KMS-11 (cell line): ENCODE measurements around the gene TOR1AIP1.
A peak's percentile ranks its signal among the peaks of the same experiment; 100 is the strongest.

Source experiments
- H2AFZ ChIP-seq: fragments of 200-600 bp; sonication (generic); 2 replicates; pipeline ENCODE4 v1.6.1; 2016; ENCODE audit warnings: antibody characterized with exemption, mixed run types, low read depth
- H3K27ac ChIP-seq: fragments of 200-600 bp; sonication (generic); 2 replicates; pipeline ENCODE4 v1.6.1; 2016; ENCODE audit warnings: mild to moderate bottlenecking, mixed run types
- H3K27me3 ChIP-seq: fragments of 200-600 bp; sonication (generic); 2 replicates; pipeline ENCODE4 v1.6.1; 2017; ENCODE audit warnings: mild to moderate bottlenecking, low read depth, mixed run types, moderate library complexity; ENCODE audit not compliant: insufficient read depth
- H3K36me3 ChIP-seq: fragments of 200-600 bp; sonication (generic); 2 replicates; pipeline ENCODE4 v1.6.1; 2017; ENCODE audit warnings: mild to moderate bottlenecking, mixed run types; ENCODE audit not compliant: insufficient read depth
- H3K4me1 ChIP-seq: fragments of 200-600 bp; sonication (generic); 2 replicates; pipeline ENCODE4 v1.6.1; 2016; ENCODE audit warnings: mild to moderate bottlenecking, low read depth, mixed run types; ENCODE audit not compliant: poor library complexity, severe bottlenecking
- H3K4me2 ChIP-seq: fragments of 200-600 bp; sonication (generic); 2 replicates; pipeline ENCODE4 v1.7.0; 2016; ENCODE audit warnings: mild to moderate bottlenecking, mixed run types
- H3K4me3 ChIP-seq: fragments of 200-600 bp; sonication (generic); IDR thresholded peaks from 2 replicates; pipeline ENCODE4 v1.6.1; 2017; ENCODE audit warnings: low read depth, low read length, mixed read lengths; ENCODE audit not compliant: insufficient read depth
- H3K79me2 ChIP-seq: fragments of 200-600 bp; sonication (generic); 2 replicates; pipeline ENCODE4 v1.6.1; 2016; ENCODE audit warnings: low read depth, mixed run types; ENCODE audit not compliant: insufficient read depth
- H3K9ac ChIP-seq: fragments of 200-600 bp; sonication (generic); 2 replicates; pipeline ENCODE4 v1.6.1; 2016; ENCODE audit warnings: mild to moderate bottlenecking, mixed run types
- H4K20me1 ChIP-seq: fragments of 200-600 bp; sonication (generic); 2 replicates; pipeline ENCODE4 v1.6.1; 2016; ENCODE audit warnings: mild to moderate bottlenecking, mixed run types; ENCODE audit not compliant: insufficient read depth
- TF ChIP-seq, protein P1 (sequence below): fragments of 200-600 bp; sonication (generic); conservative IDR thresholded peaks from 2 replicates; pipeline ENCODE4 v1.6.1; 2017; ENCODE audit warnings: low read depth, mild to moderate bottlenecking, antibody characterized with exemption, low read length, moderate library complexity, mixed read lengths

TOR1AIP1 gene

DNA sequence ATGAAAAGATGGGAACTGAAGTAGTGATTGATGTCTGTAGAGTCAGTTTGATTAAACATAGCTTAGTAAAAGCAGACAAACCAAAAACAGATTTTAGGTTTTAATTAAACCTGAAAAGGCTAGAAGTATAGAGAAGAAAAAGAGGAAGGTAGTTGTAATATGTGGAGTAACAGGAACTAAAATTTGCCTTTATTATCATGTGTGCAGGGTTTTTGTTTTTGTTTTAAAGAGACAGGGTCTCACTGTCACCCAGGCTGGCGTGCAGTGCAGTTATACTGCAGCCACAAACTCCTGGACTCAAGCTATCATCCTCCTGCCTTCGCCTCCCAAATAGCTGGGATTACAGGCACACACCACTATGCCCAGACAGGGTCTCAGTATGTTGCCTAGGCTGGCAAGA, 6.0 kb downstream of the TOR1AIP1 start:
- Histone ChIP-seq H3K27me3 (no peaks in the 10 kb centered on the region), H3K36me3 (peaks cover 6% of the 10 kb centered on the region; the same call in 1 of the 2 replicates), H3K4me2 (no peak overlapping the region), H3K4me3 (no peak overlapping the region), H3K9ac (no peak overlapping the region), H3K4me1 (peaks cover 29% of the 10 kb centered on the region), H4K20me1 (no peaks in the 10 kb centered on the region), H3K79me2 (peaks cover 38% of the 10 kb centered on the region), H3K27ac (no peak overlapping the region), H2AFZ (no peak overlapping the region)
- TF ChIP-seq, protein P1, sequence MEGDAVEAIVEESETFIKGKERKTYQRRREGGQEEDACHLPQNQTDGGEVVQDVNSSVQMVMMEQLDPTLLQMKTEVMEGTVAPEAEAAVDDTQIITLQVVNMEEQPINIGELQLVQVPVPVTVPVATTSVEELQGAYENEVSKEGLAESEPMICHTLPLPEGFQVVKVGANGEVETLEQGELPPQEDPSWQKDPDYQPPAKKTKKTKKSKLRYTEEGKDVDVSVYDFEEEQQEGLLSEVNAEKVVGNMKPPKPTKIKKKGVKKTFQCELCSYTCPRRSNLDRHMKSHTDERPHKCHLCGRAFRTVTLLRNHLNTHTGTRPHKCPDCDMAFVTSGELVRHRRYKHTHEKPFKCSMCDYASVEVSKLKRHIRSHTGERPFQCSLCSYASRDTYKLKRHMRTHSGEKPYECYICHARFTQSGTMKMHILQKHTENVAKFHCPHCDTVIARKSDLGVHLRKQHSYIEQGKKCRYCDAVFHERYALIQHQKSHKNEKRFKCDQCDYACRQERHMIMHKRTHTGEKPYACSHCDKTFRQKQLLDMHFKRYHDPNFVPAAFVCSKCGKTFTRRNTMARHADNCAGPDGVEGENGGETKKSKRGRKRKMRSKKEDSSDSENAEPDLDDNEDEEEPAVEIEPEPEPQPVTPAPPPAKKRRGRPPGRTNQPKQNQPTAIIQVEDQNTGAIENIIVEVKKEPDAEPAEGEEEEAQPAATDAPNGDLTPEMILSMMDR, result no peak

DNA sequence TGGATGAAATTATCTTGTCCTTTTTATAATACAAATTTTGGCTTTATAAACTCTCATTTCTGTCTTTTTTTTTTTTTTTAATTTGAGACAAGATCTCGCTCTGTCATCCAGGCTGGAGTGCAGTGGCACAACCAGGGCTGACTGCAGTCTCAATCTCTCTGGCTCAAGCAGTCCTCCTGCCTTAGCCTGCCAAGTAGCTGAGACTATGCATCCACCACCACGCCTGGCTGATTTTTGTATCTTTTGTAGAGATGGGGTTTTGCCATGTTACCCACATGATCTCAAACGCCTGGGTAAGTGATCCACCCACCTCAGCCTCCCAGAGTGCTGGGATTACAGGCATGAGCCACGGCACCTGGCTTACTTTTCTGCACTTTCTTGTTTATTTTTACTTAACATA, 7.5 kb downstream of the TOR1AIP1 start:
- TF ChIP-seq, protein P1, result no peak
- Histone ChIP-seq H3K4me2 (no peak overlapping the region), H3K27me3 (no peaks in the 10 kb centered on the region), H3K4me3 (no peak overlapping the region), H3K4me1 (peaks cover 21% of the 10 kb centered on the region), H3K9ac (no peak overlapping the region), H3K36me3 (peaks cover 6% of the 10 kb centered on the region; the same call in 1 of the 2 replicates), H3K79me2 (peaks cover 24% of the 10 kb centered on the region), H4K20me1 (no peaks in the 10 kb centered on the region), H3K27ac (no peak overlapping the region), H2AFZ (no peak overlapping the region)

DNA sequence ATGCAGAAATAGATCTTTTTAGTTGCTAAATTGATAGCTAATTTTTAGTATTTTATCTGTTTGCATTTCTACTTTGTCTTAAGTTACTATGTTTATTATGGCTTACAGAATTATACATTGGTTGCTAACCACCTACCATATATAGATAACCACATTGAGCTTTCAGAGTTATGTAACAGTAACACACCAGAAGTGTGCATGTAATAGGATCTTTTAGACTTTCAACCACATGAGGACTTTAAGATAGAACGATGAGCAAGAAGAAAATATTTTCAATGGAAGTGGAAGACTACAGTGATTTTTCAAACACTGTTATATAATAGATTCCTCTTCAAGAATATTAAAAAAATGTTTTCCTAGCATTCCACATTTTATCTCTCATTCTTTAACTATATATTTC, 28.8 kb downstream of the TOR1AIP1 start:
- H4K20me1 ChIP-seq, result no peaks in the 10 kb centered on the region; the same call in 1 of the 2 replicates
- H3K27me3 ChIP-seq, result no peaks in the 10 kb centered on the region
- H3K79me2 ChIP-seq, result no peaks in the 10 kb centered on the region
- H2AFZ ChIP-seq, result no peak overlapping the region
- peak overlapping the region; percentile 16; the same call in 1 of the 2 replicates for H3K4me2 ChIP-seq
- TF ChIP-seq, protein P1, result no peak
- peak overlapping the region; percentile 4; the same call in 1 of the 2 replicates for H3K27ac ChIP-seq
- H3K4me3 ChIP-seq, result no peak overlapping the region
- peaks cover 21% of the 10 kb centered on the region for H3K4me1 ChIP-seq
- no peak overlapping the region for H3K9ac ChIP-seq
- peaks cover 11% of the 10 kb centered on the region; the same call in 1 of the 2 replicates for H3K36me3 ChIP-seq

DNA sequence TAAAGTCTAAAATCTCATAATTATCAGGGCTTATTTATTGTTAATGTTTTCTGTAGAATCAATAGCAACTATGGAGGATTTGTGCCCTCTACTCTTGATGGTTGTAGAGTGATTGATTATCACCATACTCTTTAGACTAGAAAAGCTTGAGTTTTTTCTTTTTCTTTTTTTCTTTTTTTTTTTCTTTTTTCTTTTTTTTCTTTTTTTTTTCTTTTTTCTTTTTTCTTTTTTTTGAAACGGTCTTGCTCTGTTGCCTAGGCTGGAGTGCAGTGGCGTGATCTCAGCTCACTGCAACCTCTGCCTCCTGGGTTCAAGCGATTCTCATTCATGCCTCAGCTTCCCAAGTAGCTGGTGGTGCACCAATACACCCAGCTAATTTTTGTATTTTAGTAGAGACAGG, 29.7 kb downstream of the TOR1AIP1 start:
- TF ChIP-seq, protein P1, result no peak
- H3K36me3 ChIP-seq, result peaks cover 11% of the 10 kb centered on the region; the same call in 1 of the 2 replicates

More for the DNA sequence above, 29.7 kb downstream of the TOR1AIP1 start:
- Histone ChIP-seq H3K4me3 (no peak overlapping the region), H4K20me1 (no peaks in the 10 kb centered on the region; the same call in 1 of the 2 replicates), H3K27me3 (no peaks in the 10 kb centered on the region), H2AFZ (no peak overlapping the region), H3K4me1 (peaks cover 21% of the 10 kb centered on the region), H3K4me2 (no peak overlapping the region), H3K79me2 (no peaks in the 10 kb centered on the region), H3K27ac (no peak overlapping the region), H3K9ac (no peak overlapping the region)
